ENCODE measurements around the gene CD82. TPM values are rescaled to one million over a fixed set of nuclear protein-coding genes. Genes with fewer than 3 reads are reported as not detected.
"Not testable (repeated sequence)": the region's sequence is repeated elsewhere in the genome, so short reads cannot be mapped to it uniquely, and the experiment has no call there.

CD82 gene
- total RNA-seq, 1 experiment from 2014 or later = 8.2 TPM

DNA sequence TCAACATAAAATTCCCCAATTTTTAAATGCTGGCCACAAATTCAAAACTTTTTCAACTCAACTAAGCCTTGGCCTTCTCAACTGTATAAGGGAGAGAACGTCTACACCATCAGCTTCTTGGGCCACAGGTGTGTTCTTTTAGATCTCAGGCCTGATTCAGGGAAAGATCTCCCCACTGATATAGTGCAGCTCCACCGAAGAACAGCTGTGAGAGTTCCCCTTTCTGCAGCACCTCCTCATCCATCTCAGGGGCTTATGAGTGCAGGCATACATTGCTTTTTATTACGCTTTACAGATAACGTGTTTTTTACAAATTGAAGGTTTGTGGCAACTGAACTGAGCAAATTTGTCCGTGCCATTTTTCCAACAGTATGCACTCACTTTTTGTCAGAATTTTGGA is 8.0 kb upstream of the CD82 start:
- no peak for DNase-seq (ENCODE audit: low spot score)
- H3K4me1 ChIP-seq (ENCODE audit: insufficient read depth, low read length, poor library complexity, severe bottlenecking) = peaks cover 5% of the 10 kb centered on the region
- no peak overlapping the region for H3K4me3 ChIP-seq (ENCODE audit: low read depth, low read length, poor library complexity, severe bottlenecking)
- no TSS peak for BruUV-seq (replicated peaks)
- H3K9me3 ChIP-seq (ENCODE audit: low read depth, low read length, poor library complexity, severe bottlenecking) = no peaks in the 10 kb centered on the region
- TF ChIP-seq EZH2 (IDR thresholded peaks at IDR 0.05; ENCODE audit: borderline replicate concordance, low read depth, low read length, poor library complexity, severe bottlenecking) = no peak
- TF ChIP-seq, protein P1, sequence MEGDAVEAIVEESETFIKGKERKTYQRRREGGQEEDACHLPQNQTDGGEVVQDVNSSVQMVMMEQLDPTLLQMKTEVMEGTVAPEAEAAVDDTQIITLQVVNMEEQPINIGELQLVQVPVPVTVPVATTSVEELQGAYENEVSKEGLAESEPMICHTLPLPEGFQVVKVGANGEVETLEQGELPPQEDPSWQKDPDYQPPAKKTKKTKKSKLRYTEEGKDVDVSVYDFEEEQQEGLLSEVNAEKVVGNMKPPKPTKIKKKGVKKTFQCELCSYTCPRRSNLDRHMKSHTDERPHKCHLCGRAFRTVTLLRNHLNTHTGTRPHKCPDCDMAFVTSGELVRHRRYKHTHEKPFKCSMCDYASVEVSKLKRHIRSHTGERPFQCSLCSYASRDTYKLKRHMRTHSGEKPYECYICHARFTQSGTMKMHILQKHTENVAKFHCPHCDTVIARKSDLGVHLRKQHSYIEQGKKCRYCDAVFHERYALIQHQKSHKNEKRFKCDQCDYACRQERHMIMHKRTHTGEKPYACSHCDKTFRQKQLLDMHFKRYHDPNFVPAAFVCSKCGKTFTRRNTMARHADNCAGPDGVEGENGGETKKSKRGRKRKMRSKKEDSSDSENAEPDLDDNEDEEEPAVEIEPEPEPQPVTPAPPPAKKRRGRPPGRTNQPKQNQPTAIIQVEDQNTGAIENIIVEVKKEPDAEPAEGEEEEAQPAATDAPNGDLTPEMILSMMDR (conservative IDR thresholded peaks at IDR 0.05; ENCODE audit: low read depth, low read length) = no peak
- ChIA-PET POLR2A (ENCODE audit: low non-redundant PET) (no interaction called here), CTCF (interaction anchor here (0.6 to 6.3 kb wide), 7 partner anchors 8 to 504 kb away, joined by 3 to 110 read pairs (median 4); partner anchors contain the start of gene CD82)
- H3K27ac ChIP-seq (ENCODE audit: low read depth, low read length, poor library complexity, severe bottlenecking) = no peak overlapping the region
- intact Hi-C loops (cut with micrococcal nuclease; ENCODE audit: unreplicated experiment) = loop anchor here (5.0 kb wide), 2 partner anchors 340 to 355 kb away; no protein-coding TSS in a partner anchor
- no peaks in the 10 kb centered on the region for H3K27me3 ChIP-seq (replicated peaks; ENCODE audit: insufficient read depth, low read depth, low read length, poor library complexity)
- no peaks in the 10 kb centered on the region for H3K36me3 ChIP-seq (ENCODE audit: insufficient read depth, low read length, poor library complexity, severe bottlenecking)

DNA sequence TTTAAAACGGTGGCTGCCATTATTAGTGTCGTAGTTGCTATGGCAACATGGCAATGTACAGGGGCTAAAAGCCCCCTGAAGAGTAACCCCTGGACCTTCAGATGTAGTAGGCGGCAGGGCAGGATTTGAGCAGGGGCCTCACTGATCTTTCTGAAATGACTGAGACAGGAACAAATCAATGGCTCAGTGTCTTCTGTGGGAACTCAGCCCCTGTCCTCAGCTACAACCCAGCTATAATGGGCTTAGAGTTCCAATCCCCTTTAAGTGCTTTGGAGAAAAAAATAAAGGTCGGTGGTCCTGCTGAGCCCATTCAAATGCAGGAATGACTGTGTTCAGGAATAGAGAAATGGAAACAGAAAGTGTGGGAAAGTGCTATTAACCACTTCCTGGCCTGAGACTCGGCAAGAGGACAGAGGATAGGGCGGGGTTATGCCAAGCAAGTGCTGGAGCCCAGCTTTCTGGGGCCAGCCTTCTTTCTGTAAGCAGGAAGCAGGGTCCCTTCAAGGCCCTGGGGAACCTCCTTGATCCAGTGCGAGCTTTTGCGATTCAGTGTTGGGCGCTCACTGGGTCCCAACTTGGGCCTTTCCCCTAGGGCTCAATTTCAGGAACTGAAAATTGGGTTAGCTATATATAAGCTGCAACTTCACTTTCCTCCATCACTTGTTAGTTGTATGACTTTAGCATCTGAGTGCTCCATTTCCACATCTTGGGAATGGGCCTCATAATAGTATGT is 6.1 kb upstream of the CD82 start:
- ChIA-PET CTCF (interaction anchor here (6.3 kb wide), 1 partner anchor 58 kb away, joined by 110 read pairs; no protein-coding TSS in a partner anchor), POLR2A (ENCODE audit: low non-redundant PET) (no interaction called here)
- H3K27me3 ChIP-seq (replicated peaks; ENCODE audit: insufficient read depth, low read depth, low read length, poor library complexity) = no peaks in the 10 kb centered on the region
- DNase-seq (ENCODE audit: low spot score) = no peak
- H3K27ac ChIP-seq (ENCODE audit: low read depth, low read length, poor library complexity, severe bottlenecking) = no peak overlapping the region
- no TSS peak for BruUV-seq (replicated peaks)
- TF ChIP-seq, protein P1 (conservative IDR thresholded peaks at IDR 0.05; ENCODE audit: low read depth, low read length) = no peak
- TF ChIP-seq EZH2 (IDR thresholded peaks at IDR 0.05; ENCODE audit: borderline replicate concordance, low read depth, low read length, poor library complexity, severe bottlenecking) = no peak
- intact Hi-C loops (cut with micrococcal nuclease; ENCODE audit: unreplicated experiment) = loop anchor here (5.0 kb wide), 2 partner anchors 338 to 353 kb away; no protein-coding TSS in a partner anchor
- H3K4me3 ChIP-seq (ENCODE audit: low read depth, low read length, poor library complexity, severe bottlenecking) = no peak overlapping the region
- H3K4me1 ChIP-seq (ENCODE audit: insufficient read depth, low read length, poor library complexity, severe bottlenecking) = peaks cover 12% of the 10 kb centered on the region
- no peaks in the 10 kb centered on the region for H3K9me3 ChIP-seq (ENCODE audit: low read depth, low read length, poor library complexity, severe bottlenecking)
- no peaks in the 10 kb centered on the region for H3K36me3 ChIP-seq (ENCODE audit: insufficient read depth, low read length, poor library complexity, severe bottlenecking)

DNA sequence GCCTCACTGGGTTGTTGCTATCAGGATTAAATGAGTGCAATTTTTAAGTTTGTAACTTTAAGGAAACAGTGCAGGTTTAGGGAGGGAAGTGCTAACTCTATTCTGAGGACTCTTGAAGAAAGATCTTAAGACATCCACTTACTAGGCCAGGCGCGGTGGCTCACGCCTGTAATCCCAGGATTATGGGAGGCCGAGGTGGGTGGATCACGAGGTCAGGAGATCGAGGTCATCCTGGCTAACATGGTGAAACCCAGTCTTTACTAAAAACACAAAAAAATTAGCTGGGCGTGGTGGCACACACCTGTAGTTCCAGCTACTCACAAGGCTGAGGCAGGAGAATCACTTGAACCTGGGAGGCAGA is 5.5 kb upstream of the CD82 start:
- BruUV-seq (replicated peaks); H3K4me3 ChIP-seq (ENCODE audit: low read depth, low read length, poor library complexity, severe bottlenecking); H3K27me3 ChIP-seq (replicated peaks; ENCODE audit: insufficient read depth, low read depth, low read length, poor library complexity); POLR2A ChIA-PET (ENCODE audit: low non-redundant PET); DNase-seq (ENCODE audit: low spot score); H3K9me3 ChIP-seq (ENCODE audit: low read depth, low read length, poor library complexity, severe bottlenecking); H3K36me3 ChIP-seq (ENCODE audit: insufficient read depth, low read length, poor library complexity, severe bottlenecking); H3K27ac ChIP-seq (ENCODE audit: low read depth, low read length, poor library complexity, severe bottlenecking): not testable (repeated sequence)
- H3K4me1 ChIP-seq (ENCODE audit: insufficient read depth, low read length, poor library complexity, severe bottlenecking) = peaks cover 17% of the 10 kb centered on the region
- intact Hi-C loops (cut with micrococcal nuclease; ENCODE audit: unreplicated experiment) = loop anchor here (5.0 kb wide), 2 partner anchors 337 to 352 kb away; no protein-coding TSS in a partner anchor
- CTCF ChIA-PET = interaction anchor here (6.3 kb wide), 1 partner anchor 57 kb away, joined by 110 read pairs; no protein-coding TSS in a partner anchor

All from A673 (cell line).